DND-41 (cell line): ENCODE measurements around the gene KCNQ1OT1.
A peak's percentile ranks its signal among the peaks of the same experiment; 100 is the strongest.

Experiments
- ATAC-seq: fragments of 200-7000 bp; cut with Tn5 transposase; 3 replicates; pipeline ENCODE4 v1.9.1; 2021; ENCODE audit warnings: low read depth; ENCODE audit not compliant: insufficient read depth
- DNase-seq: peaks from one replicate; pipeline ENCODE4 v3.0.0-alpha.2; 2020
- H2AFZ ChIP-seq: 2 replicates; pipeline ENCODE4 v1.6.0; 2012; ENCODE audit warnings: low read depth, low read length
- H3K27ac ChIP-seq: 2 replicates; pipeline ENCODE4 v1.5.1; 2012; ENCODE audit warnings: low read length, inconsistent platforms
- H3K27me3 ChIP-seq: fragments of 200-600 bp; sonication (generic); 2 replicates; pipeline ENCODE4 v1.6.0; 2012; ENCODE audit warnings: low read length, mild to moderate bottlenecking, inconsistent platforms; ENCODE audit not compliant: insufficient read depth, poor library complexity
- H3K36me3 ChIP-seq: 2 replicates; pipeline ENCODE4 v1.5.1; 2012; ENCODE audit warnings: low read length, inconsistent platforms; ENCODE audit not compliant: insufficient read depth
- H3K4me1 ChIP-seq: 2 replicates; pipeline ENCODE4 v1.5.1; 2012; ENCODE audit warnings: mild to moderate bottlenecking, low read length; ENCODE audit not compliant: insufficient read depth
- H3K4me2 ChIP-seq: 2 replicates; pipeline ENCODE4 v1.6.0; 2012; ENCODE audit warnings: mild to moderate bottlenecking, moderate library complexity, low read length, inconsistent platforms; ENCODE audit not compliant: insufficient read depth
- H3K4me3 ChIP-seq, 2 experiments: fragments of 200-600 bp in 1 of 2; shearing (Covaris generic) in 1 of 2; 2 replicates each; pipeline ENCODE4 v1.5.1; 2012 to 2016; ENCODE audit warnings: inconsistent platforms in 2 of 2, low read length in 2 of 2, mild to moderate bottlenecking in 2 of 2, low read depth in 1 of 2, moderate library complexity in 1 of 2
- H3K79me2 ChIP-seq: 2 replicates; pipeline ENCODE4 v1.6.0; 2012; ENCODE audit warnings: low read length, inconsistent platforms; ENCODE audit not compliant: insufficient read depth
- H3K9ac ChIP-seq: 2 replicates; pipeline ENCODE4 v1.6.0; 2012; ENCODE audit warnings: low read depth, mild to moderate bottlenecking, inconsistent platforms, low read length, moderate library complexity
- H3K9me3 ChIP-seq: 2 replicates; pipeline ENCODE4 v1.5.1; 2012; ENCODE audit warnings: low read length, moderate library complexity, mild to moderate bottlenecking, inconsistent platforms; ENCODE audit not compliant: insufficient read depth, severe bottlenecking
- H4K20me1 ChIP-seq: 2 replicates; pipeline ENCODE4 v1.6.0; 2012; ENCODE audit warnings: low read length; ENCODE audit not compliant: insufficient read depth
- EZH2 ChIP-seq: IDR thresholded peaks from 3 replicates; pipeline ENCODE4 v1.6.1; 2012; ENCODE audit warnings: borderline replicate concordance, low read depth, mild to moderate bottlenecking, moderate library complexity, low read length, inconsistent platforms; ENCODE audit not compliant: severe bottlenecking
- TF ChIP-seq, protein P1 (sequence below): IDR thresholded peaks from 2 replicates; pipeline ENCODE4 v1.5.1; 2012; ENCODE audit warnings: borderline replicate concordance, low read length, moderate library complexity, mild to moderate bottlenecking; ENCODE audit not compliant: poor library complexity, severe bottlenecking; ENCODE audit errors: extremely low read depth

Gene KCNQ1OT1

DNA sequence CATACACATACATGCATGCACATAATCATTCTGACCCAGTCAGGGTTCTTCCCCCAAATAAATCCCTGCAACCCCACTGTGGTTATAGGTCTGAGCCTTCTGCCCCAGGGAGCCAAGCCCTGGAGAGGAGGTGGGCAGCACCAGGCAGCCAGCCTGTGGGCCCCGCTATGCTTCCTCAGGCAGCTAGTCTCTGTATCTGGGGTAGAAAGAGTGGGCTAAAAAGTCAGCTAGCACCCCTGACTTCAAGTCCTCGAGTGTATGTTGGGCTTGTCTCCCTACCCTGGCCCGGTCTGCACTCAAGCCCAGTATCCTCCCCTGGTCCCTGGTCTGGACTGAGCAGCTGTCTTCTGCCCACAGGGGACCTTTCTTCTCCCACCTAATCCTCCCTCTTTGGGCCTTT lies 28.0 kb downstream of the KCNQ1OT1 start:
- Histone ChIP-seq H3K4me1 (no peaks in the 10 kb centered on the region), H3K4me3 (no peak overlapping the region), H3K27me3 (no peaks in the 10 kb centered on the region), H3K36me3 (no peaks in the 10 kb centered on the region), H3K9me3 (no peaks in the 10 kb centered on the region), H3K4me2 (no peak overlapping the region), H3K9ac (no peak overlapping the region), H3K27ac (no peak overlapping the region), H4K20me1 (peaks cover 3% of the 10 kb centered on the region; the same call in 1 of the 2 replicates), H3K79me2 (no peaks in the 10 kb centered on the region), H2AFZ (no peak overlapping the region)
- TF ChIP-seq EZH2 = no peak
- TF ChIP-seq, protein P1, sequence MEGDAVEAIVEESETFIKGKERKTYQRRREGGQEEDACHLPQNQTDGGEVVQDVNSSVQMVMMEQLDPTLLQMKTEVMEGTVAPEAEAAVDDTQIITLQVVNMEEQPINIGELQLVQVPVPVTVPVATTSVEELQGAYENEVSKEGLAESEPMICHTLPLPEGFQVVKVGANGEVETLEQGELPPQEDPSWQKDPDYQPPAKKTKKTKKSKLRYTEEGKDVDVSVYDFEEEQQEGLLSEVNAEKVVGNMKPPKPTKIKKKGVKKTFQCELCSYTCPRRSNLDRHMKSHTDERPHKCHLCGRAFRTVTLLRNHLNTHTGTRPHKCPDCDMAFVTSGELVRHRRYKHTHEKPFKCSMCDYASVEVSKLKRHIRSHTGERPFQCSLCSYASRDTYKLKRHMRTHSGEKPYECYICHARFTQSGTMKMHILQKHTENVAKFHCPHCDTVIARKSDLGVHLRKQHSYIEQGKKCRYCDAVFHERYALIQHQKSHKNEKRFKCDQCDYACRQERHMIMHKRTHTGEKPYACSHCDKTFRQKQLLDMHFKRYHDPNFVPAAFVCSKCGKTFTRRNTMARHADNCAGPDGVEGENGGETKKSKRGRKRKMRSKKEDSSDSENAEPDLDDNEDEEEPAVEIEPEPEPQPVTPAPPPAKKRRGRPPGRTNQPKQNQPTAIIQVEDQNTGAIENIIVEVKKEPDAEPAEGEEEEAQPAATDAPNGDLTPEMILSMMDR = no peak
- DNase-seq (no peak), ATAC-seq (no peak)

DNA sequence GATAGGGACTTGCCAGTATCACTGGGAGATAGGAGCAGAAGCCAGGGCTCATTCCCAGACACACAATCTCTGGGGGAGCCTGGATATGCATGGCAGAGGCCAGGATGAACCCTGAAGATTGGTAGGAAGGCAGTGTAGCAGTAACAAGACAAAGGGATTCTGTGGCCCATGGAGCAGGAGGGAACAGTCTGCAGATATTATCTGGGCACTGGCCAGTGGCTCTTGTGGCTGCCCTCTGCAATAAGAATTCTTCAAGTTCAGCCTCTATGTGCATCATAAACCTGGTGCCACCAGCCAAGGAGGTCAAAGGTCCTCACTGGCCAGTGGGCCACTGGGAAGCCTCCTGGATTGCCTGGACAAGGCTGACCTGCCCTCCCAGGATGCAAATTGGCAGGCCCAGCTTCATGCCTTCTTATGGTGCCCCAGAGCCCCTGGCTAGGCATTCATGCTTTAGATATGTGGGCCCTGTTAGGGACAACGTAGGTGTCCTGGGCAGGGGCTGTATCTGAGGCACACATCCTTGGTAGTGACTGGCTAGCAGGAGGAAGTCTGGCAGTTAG lies 29.2 kb downstream of the KCNQ1OT1 start:
- H3K27ac ChIP-seq = no peak overlapping the region
- no peak for ATAC-seq
- TF ChIP-seq, protein P1 = no peak
- TF ChIP-seq EZH2 = no peak
- no peak overlapping the region for H2AFZ ChIP-seq
- H3K9me3 ChIP-seq = no peaks in the 10 kb centered on the region
- no peak for DNase-seq
- no peaks in the 10 kb centered on the region for H3K79me2 ChIP-seq
- no peaks in the 10 kb centered on the region for H3K4me1 ChIP-seq
- H4K20me1 ChIP-seq = peaks cover 3% of the 10 kb centered on the region; the same call in 1 of the 2 replicates
- no peak overlapping the region for H3K4me3 ChIP-seq
- no peak overlapping the region for H3K4me2 ChIP-seq
- no peak overlapping the region for H3K9ac ChIP-seq
- no peaks in the 10 kb centered on the region for H3K36me3 ChIP-seq
- no peaks in the 10 kb centered on the region for H3K27me3 ChIP-seq

- Histone ChIP-seq H2AFZ (no peak overlapping the region), H3K4me1 (no peaks in the 10 kb centered on the region), H3K9ac (no peak overlapping the region), H4K20me1 (peaks cover 3% of the 10 kb centered on the region; the same call in 1 of the 2 replicates), H3K27ac (no peak overlapping the region), H3K9me3 (no peaks in the 10 kb centered on the region), H3K36me3 (no peaks in the 10 kb centered on the region), H3K27me3 (no peaks in the 10 kb centered on the region), H3K79me2 (no peaks in the 10 kb centered on the region), H3K4me2 (no peak overlapping the region), H3K4me3 (no peak overlapping the region)
- TF ChIP-seq, protein P1 = no peak
- TF ChIP-seq EZH2 = no peak
- ATAC-seq = no peak
- peak; percentile 1 for DNase-seq
Observed at GRCh38 chr11:2669634-2670469, 29.9 kb downstream of the KCNQ1OT1 start.
